GM20000 (cell line): ENCODE measurements around the gene ANKRD36B.
"Not testable (repeated sequence)": the region's sequence is repeated elsewhere in the genome, so short reads cannot be mapped to it uniquely, and the experiment has no call there.

Source experiments
- DNase-seq: peaks from one replicate; pipeline ENCODE4 v3.0.0; 2012; ENCODE audit warnings: low spot score
- CTCF ChIP-seq: IDR thresholded peaks from 2 replicates; pipeline ENCODE4 v1.5.1; 2012; ENCODE audit warnings: mild to moderate bottlenecking, control low read depth; ENCODE audit errors: extremely low read depth, missing control alignments

Gene ANKRD36B

GRCh38 chr2:97590515-97591394, 1.1 kb upstream of the ANKRD36B start:
- peak; percentile 82 for TF ChIP-seq CTCF

GRCh38 chr2:97589257-97589597, 450 bp downstream of the ANKRD36B start:
- DNase-seq: not testable (repeated sequence)

More at GRCh38 chr2:97590515-97591394, 1.1 kb upstream of the ANKRD36B start:
- peak; percentile 51 for DNase-seq

GRCh38 chr2:97565674-97566073, 24.0 kb downstream of the ANKRD36B start:
- DNase-seq: not testable (repeated sequence)

GRCh38 chr2:97552406-97552805, 37.3 kb downstream of the ANKRD36B start:
- not testable (repeated sequence) for DNase-seq

GRCh38 chr2:97550498-97550897, 39.2 kb downstream of the ANKRD36B start:
- not testable (repeated sequence) for DNase-seq

- DNase-seq: not testable (repeated sequence)
Observed at GRCh38 chr2:97549058-97549457, 40.6 kb downstream of the ANKRD36B start.

- not testable (repeated sequence) for DNase-seq
Observed at GRCh38 chr2:97548536-97548935, 41.1 kb downstream of the ANKRD36B start.

GRCh38 chr2:97546711-97547110, 43.0 kb downstream of the ANKRD36B start:
- no peak for TF ChIP-seq CTCF
- DNase-seq: no peak

- DNase-seq: not testable (repeated sequence)
Observed at GRCh38 chr2:97544911-97545310, 44.8 kb downstream of the ANKRD36B start.

GRCh38 chr2:97525904-97526303, 63.8 kb downstream of the ANKRD36B start:
- DNase-seq: not testable (repeated sequence)

- DNase-seq: not testable (repeated sequence)
Observed at GRCh38 chr2:97523816-97524215, 65.9 kb downstream of the ANKRD36B start.

- not testable (repeated sequence) for DNase-seq
Observed at GRCh38 chr2:97522916-97523555, 66.6 kb downstream of the ANKRD36B start.

- not testable (repeated sequence) for DNase-seq
Observed at GRCh38 chr2:97495651-97496050, 94.0 kb downstream of the ANKRD36B start.

GRCh38 chr2:97490141-97490540, 99.5 kb downstream of the ANKRD36B start:
- not testable (repeated sequence) for DNase-seq
